CD14-positive monocyte (primary cell): ENCODE results near the gene NAB1. TPM values are rescaled to one million over a fixed set of nuclear protein-coding genes. Genes with fewer than 3 reads are reported as not detected.
A peak's percentile ranks its signal among the peaks of the same experiment; 100 is the strongest.

ENCODE experiments used
- DNase-seq, 3 donors: peaks; one replicate each; pipeline ENCODE4 v3.0.0-alpha.2; 2011 to 2022
- H2AFZ ChIP-seq: 2 replicates; pipeline ENCODE4 v1.6.0; 2012; ENCODE audit warnings: mild to moderate bottlenecking, low read depth, low read length, inconsistent platforms; ENCODE audit not compliant: insufficient read depth, poor library complexity, severe bottlenecking
- H3K27ac ChIP-seq, 2 donors: 1 replicate in 1 of 2; 2 replicates in 1 of 2; pipeline ENCODE4 v1.5.1; 2012 to 2013; ENCODE audit warnings: low read length in 2 of 2, control low read depth in 1 of 2, inconsistent platforms in 1 of 2, low read depth in 1 of 2, mild to moderate bottlenecking in 1 of 2
- H3K27me3 ChIP-seq, 2 donors: one replicate each; pipeline versions ENCODE4 v1.6.0 to v1.6.1; 2011 to 2013; ENCODE audit warnings: low read length in 2 of 2; ENCODE audit not compliant: control insufficient read depth in 2 of 2, insufficient read depth in 2 of 2
- H3K36me3 ChIP-seq, 2 donors: replicated peaks in 1 of 2; 1 replicate in 1 of 2; 2 replicates in 1 of 2; pipeline versions ENCODE4 v1.5.1 to v1.6.1; 2012 to 2013; ENCODE audit warnings: low read length in 2 of 2, control low read depth in 1 of 2, inconsistent platforms in 1 of 2, mild to moderate bottlenecking in 1 of 2; ENCODE audit not compliant: insufficient read depth in 2 of 2, control insufficient read depth in 1 of 2
- H3K4me1 ChIP-seq, 2 donors: 1 replicate in 1 of 2; 2 replicates in 1 of 2; pipeline versions ENCODE4 v1.5.1 to v1.6.1; 2012 to 2013; ENCODE audit warnings: low read length in 2 of 2, control low read depth in 1 of 2, inconsistent platforms in 1 of 2, mild to moderate bottlenecking in 1 of 2, moderate library complexity in 1 of 2; ENCODE audit not compliant: insufficient read depth in 2 of 2, control insufficient read depth in 1 of 2
- H3K4me2 ChIP-seq: replicated peaks from 2 replicates; pipeline ENCODE3; 2012; ENCODE audit warnings: low read length, moderate library complexity, mild to moderate bottlenecking; ENCODE audit not compliant: poor library complexity, severe bottlenecking; ENCODE audit errors: extremely low read depth
- H3K4me3 ChIP-seq, 3 experiments: fragments of 200-600 bp in 1 of 3; sonication (generic) in 1 of 3; replicated peaks in 1 of 3; 1 replicate in 2 of 3; 2 replicates in 1 of 3; pipeline ENCODE4 v1.5.1; 2011 to 2013; ENCODE audit warnings: low read length in 3 of 3, mild to moderate bottlenecking in 3 of 3, control low read depth in 2 of 3, low read depth in 2 of 3, inconsistent platforms in 1 of 3, moderate library complexity in 1 of 3
- H3K79me2 ChIP-seq: 2 replicates; pipeline ENCODE4 v1.6.0; 2012; ENCODE audit warnings: mild to moderate bottlenecking, control low read depth, inconsistent platforms, low read length, moderate library complexity; ENCODE audit not compliant: insufficient read depth
- H3K9ac ChIP-seq: 2 replicates; pipeline ENCODE4 v1.6.0; 2017; ENCODE audit warnings: low read length, mild to moderate bottlenecking; ENCODE audit not compliant: insufficient read depth, poor library complexity, severe bottlenecking
- H3K9me3 ChIP-seq, 2 donors: replicated peaks in 1 of 2; 1 replicate in 1 of 2; 2 replicates in 1 of 2; pipeline versions ENCODE4 v1.5.1 to v1.6.1; 2012 to 2013; ENCODE audit warnings: low read length in 2 of 2, control low read depth in 1 of 2; ENCODE audit not compliant: control insufficient read depth in 1 of 2, insufficient read depth in 1 of 2
- H4K20me1 ChIP-seq: 2 replicates; pipeline ENCODE4 v1.6.0; 2012; ENCODE audit warnings: mild to moderate bottlenecking, low read length, control low read depth, moderate library complexity; ENCODE audit not compliant: insufficient read depth
- H3K27ac Mint-ChIP-seq, 7 donors: one replicate each; pipeline ENCODE4 v1.8.0; 2020; ENCODE audit warnings: mild to moderate bottlenecking in 7 of 7, mixed read lengths in 7 of 7, moderate library complexity in 6 of 7, inconsistent platforms in 2 of 7
- H3K27me3 Mint-ChIP-seq, 3 donors: one replicate each; pipeline ENCODE4 v1.8.0; 2021 to 2022; ENCODE audit warnings: low read depth in 3 of 3, mild to moderate bottlenecking in 3 of 3, mixed read lengths in 3 of 3, moderate library complexity in 3 of 3, inconsistent platforms in 1 of 3
- H3K36me3 Mint-ChIP-seq, 2 donors: one replicate each; pipeline ENCODE4 v1.8.0; 2020; ENCODE audit warnings: mixed read lengths in 2 of 2, inconsistent platforms in 1 of 2, mild to moderate bottlenecking in 1 of 2
- H3K4me1 Mint-ChIP-seq: one replicate; pipeline ENCODE4 v1.8.0; 2020; ENCODE audit warnings: mild to moderate bottlenecking, mixed read lengths
- H3K4me3 Mint-ChIP-seq, 2 donors: one replicate each; pipeline ENCODE4 v1.8.0; 2020; ENCODE audit warnings: mild to moderate bottlenecking in 2 of 2, mixed read lengths in 2 of 2, moderate library complexity in 1 of 2
- H3K9me3 Mint-ChIP-seq, 7 donors: one replicate each; pipeline ENCODE4 v1.8.0; 2020 to 2022; ENCODE audit warnings: mixed read lengths in 7 of 7, mild to moderate bottlenecking in 6 of 7, moderate library complexity in 6 of 7, inconsistent platforms in 2 of 7
- CTCF ChIP-seq: fragments of 200-600 bp; IDR thresholded peaks from one replicate; pipeline ENCODE4 v1.8.0; 2022; ENCODE audit warnings: antibody characterized with exemption, mild to moderate bottlenecking
- WGBS: methylation state at CpG from one replicate; pipeline ENCODE4 v1.1.5; 2013; ENCODE audit warnings: missing lambda C conversion rate; ENCODE audit not compliant: insufficient coverage; 5-methylcytosine and 5-hydroxymethylcytosine counted together
- intact Hi-C, 2 donors: fragments of 100-400 bp; cut with micrococcal nuclease; formaldehyde crosslinking; loops; one replicate each; pipeline versions ENCODE4 v1.15.0 to v1.15.1; 2023
- polyA plus RNA-seq, 3 donors: library from polyadenylated mRNA; depleted of rRNA in 1 of 3; unstranded in 2 of 3; stranded (reverse) in 1 of 3; fragments of 300-500 nt in 2 of 3; fragments of >200 nt in 1 of 3; fragmentation: Illumina TruSeq in 2 of 3; gene quantifications; 1 replicate in 2 of 3; 2 replicates in 1 of 3; pipeline ENCODE4 v1.2.3, GENCODE V29; 2012 to 2021

Gene NAB1
- polyA plus RNA-seq, 3 donors: 2.9 to 15.5 (median 3.1) TPM

- H3K4me3 ChIP-seq: no peak overlapping the region
- no peak overlapping the region for H3K4me2 ChIP-seq
- H4K20me1 ChIP-seq: peaks cover 10% of the 10 kb centered on the region
- peaks cover 0 to 4% (median 0%) of the 10 kb centered on the region in 7 donors for H3K9me3 Mint-ChIP-seq
- H3K27me3 ChIP-seq: no peaks in the 10 kb centered on the region
- no peak overlapping the region for H2AFZ ChIP-seq
- no peaks in the 10 kb centered on the region for H3K4me1 ChIP-seq
- H3K4me1 Mint-ChIP-seq: peaks cover 15% of the 10 kb centered on the region
- no peaks in the 10 kb centered on the region for H3K79me2 ChIP-seq
- no peaks in the 10 kb centered on the region for H3K27me3 Mint-ChIP-seq
- H3K9me3 ChIP-seq: no peaks in the 10 kb centered on the region
- DNase-seq: no peak
- H3K27ac ChIP-seq: no peak overlapping the region
- no peak for TF ChIP-seq CTCF
- H3K36me3 Mint-ChIP-seq: peaks cover 50 to 56% of the 10 kb centered on the region in 2 donors
- no peak overlapping the region for H3K4me3 Mint-ChIP-seq
- peaks cover 37 to 65% of the 10 kb centered on the region in 2 donors for H3K36me3 ChIP-seq
- intact Hi-C loops: no loop called here
- no peak overlapping the region for H3K27ac Mint-ChIP-seq
- H3K9ac ChIP-seq: no peak overlapping the region
- no CpG with 5 or more reads among the region's 5 CpGs for WGBS
Observed at GRCh38 chr2:190682168-190682567, 33.3 kb downstream of the NAB1 start.

GRCh38 chr2:190683802-190684201 lies 34.9 kb downstream of the NAB1 start:
- no peak overlapping the region for H2AFZ ChIP-seq
- H3K9me3 ChIP-seq: no peaks in the 10 kb centered on the region
- no peaks in the 10 kb centered on the region for H3K4me1 ChIP-seq
- H3K4me1 Mint-ChIP-seq: peaks cover 10% of the 10 kb centered on the region
- H3K27ac Mint-ChIP-seq: peak overlapping the region in 1 of 7 donors; percentile 15
- intact Hi-C loops: no loop called here
- H3K4me2 ChIP-seq: no peak overlapping the region
- H3K9ac ChIP-seq: no peak overlapping the region
- peaks cover 56 to 59% of the 10 kb centered on the region in 2 donors for H3K36me3 Mint-ChIP-seq
- H3K9me3 Mint-ChIP-seq: peaks cover 0 to 4% (median 0%) of the 10 kb centered on the region in 7 donors
- no peak overlapping the region for H3K4me3 ChIP-seq
- no peaks in the 10 kb centered on the region for H3K27me3 Mint-ChIP-seq
- no peaks in the 10 kb centered on the region for H3K27me3 ChIP-seq
- TF ChIP-seq CTCF: no peak
- WGBS: no CpG with 5 or more reads among the region's 3 CpGs
- DNase-seq: no peak
- peaks cover 47 to 67% of the 10 kb centered on the region in 2 donors for H3K36me3 ChIP-seq
- H3K79me2 ChIP-seq: no peaks in the 10 kb centered on the region
- H3K4me3 Mint-ChIP-seq: no peak overlapping the region
- H3K27ac ChIP-seq: no peak overlapping the region
- peaks cover 10% of the 10 kb centered on the region for H4K20me1 ChIP-seq
